ENCODE results near the gene NAP1L1.

NAP1L1 gene

GRCh38 chr12:76083246-76083903 lies 1.1 kb downstream of the NAP1L1 start:
- no peak for DNase-seq

- DNase-seq: no peak
Observed at GRCh38 chr12:76081909-76082308, 2.6 kb downstream of the NAP1L1 start.

- no peak for DNase-seq
Observed at GRCh38 chr12:76080729-76081415, 3.6 kb downstream of the NAP1L1 start.

GRCh38 chr12:76080017-76080728 lies 4.3 kb downstream of the NAP1L1 start:
- DNase-seq: no peak

- DNase-seq: no peak
Observed at GRCh38 chr12:76078748-76079147, 5.7 kb downstream of the NAP1L1 start.

GRCh38 chr12:76075448-76075847 lies 9.0 kb downstream of the NAP1L1 start:
- DNase-seq: no peak

GRCh38 chr12:76074701-76075336 lies 9.7 kb downstream of the NAP1L1 start:
- no peak for DNase-seq

- no peak for DNase-seq
Observed at GRCh38 chr12:76073561-76073960, 10.9 kb downstream of the NAP1L1 start.

GRCh38 chr12:76072568-76072967 lies 11.9 kb downstream of the NAP1L1 start:
- no peak for DNase-seq

- DNase-seq: no peak
Observed at GRCh38 chr12:76069339-76069738, 15.1 kb downstream of the NAP1L1 start.

GRCh38 chr12:76065917-76066316 lies 18.6 kb downstream of the NAP1L1 start:
- DNase-seq: no peak

GRCh38 chr12:76064904-76065303 lies 19.6 kb downstream of the NAP1L1 start:
- DNase-seq: no peak

- DNase-seq: no peak
Observed at GRCh38 chr12:76060111-76060510, 24.4 kb downstream of the NAP1L1 start.

- DNase-seq: no peak
Observed at GRCh38 chr12:76057326-76057725, 27.2 kb downstream of the NAP1L1 start.

- no peak for DNase-seq
Observed at GRCh38 chr12:76055393-76055792, 29.1 kb downstream of the NAP1L1 start.

- no peak for DNase-seq
Observed at GRCh38 chr12:76049575-76050251, 34.8 kb downstream of the NAP1L1 start.

- no peak for DNase-seq
Observed at GRCh38 chr12:76047742-76048141, 36.7 kb downstream of the NAP1L1 start.

GRCh38 chr12:76047060-76047459 lies 37.4 kb downstream of the NAP1L1 start:
- no peak for DNase-seq

GRCh38 chr12:76043377-76043776 lies 41.1 kb downstream of the NAP1L1 start:
- DNase-seq: no peak

GRCh38 chr12:76042147-76042546 lies 42.3 kb downstream of the NAP1L1 start:
- no peak for DNase-seq

GRCh38 chr12:76041406-76041805 lies 43.1 kb downstream of the NAP1L1 start:
- no peak for DNase-seq

- no peak for DNase-seq
Observed at GRCh38 chr12:76040461-76040860, 44.0 kb downstream of the NAP1L1 start.

- DNase-seq: no peak
Observed at GRCh38 chr12:76038176-76038575, 46.3 kb downstream of the NAP1L1 start.

Measured in stimulated activated CD4-positive, alpha-beta T cell treated with anti-CD3 and anti-CD28 coated beads, Interleukin-2, amount 100 ng/mL, for 24 hours (primary cell).